Smooth muscle cell (in vitro differentiated cells): ENCODE data around the gene RFX2. TPM values are rescaled to one million over a fixed set of nuclear protein-coding genes. Genes with fewer than 3 reads are reported as not detected.

Experiments used
- DNase-seq: peaks from one replicate; lab custom pipeline; 2025; ENCODE audit not compliant: unreplicated experiment; lab: John Stamatoyannopoulos, UW
- H2AFZ ChIP-seq: fragments of 200-600 bp; sonication (generic); 2 replicates; pipeline ENCODE4 v1.6.0; 2016; ENCODE audit warnings: antibody characterized with exemption, low read depth, mild to moderate bottlenecking
- H3F3A ChIP-seq: fragments of 200-600 bp; sonication (generic); 2 replicates; pipeline ENCODE4 v1.6.0; 2017; ENCODE audit warnings: antibody characterized with exemption, low read depth
- H3K27ac ChIP-seq: fragments of 200-600 bp; sonication (generic); 2 replicates; pipeline ENCODE4 v1.5.1; 2016; ENCODE audit warnings: low read depth, mild to moderate bottlenecking
- H3K27me3 ChIP-seq: fragments of 200-600 bp; sonication (generic); 2 replicates; pipeline ENCODE4 v1.6.1; 2016; ENCODE audit warnings: low read depth, mild to moderate bottlenecking
- H3K36me3 ChIP-seq: fragments of 200-600 bp; sonication (generic); 2 replicates; pipeline ENCODE4 v1.5.1; 2016; ENCODE audit warnings: low read depth
- H3K4me1 ChIP-seq: fragments of 200-600 bp; sonication (generic); 2 replicates; pipeline ENCODE4 v1.5.1; 2016; ENCODE audit warnings: low read depth
- H3K4me2 ChIP-seq: fragments of 200-600 bp; sonication (generic); 2 replicates; pipeline ENCODE4 v1.6.0; 2016; ENCODE audit warnings: mild to moderate bottlenecking
- H3K4me3 ChIP-seq: fragments of 200-600 bp; sonication (generic); 2 replicates; pipeline ENCODE4 v1.5.1; 2016; ENCODE audit warnings: mild to moderate bottlenecking
- H3K79me2 ChIP-seq: fragments of 200-600 bp; sonication (generic); 2 replicates; pipeline ENCODE4 v1.6.0; 2016; ENCODE audit warnings: low read depth, mild to moderate bottlenecking
- H3K9ac ChIP-seq: fragments of 200-600 bp; sonication (generic); 2 replicates; pipeline ENCODE4 v1.6.0; 2016; ENCODE audit warnings: low read depth
- H3K9me3 ChIP-seq: fragments of 200-600 bp; sonication (generic); replicated peaks from 2 replicates; pipeline ENCODE4 v1.5.1; 2016; ENCODE audit warnings: low read depth
- H4K20me1 ChIP-seq: fragments of 200-600 bp; sonication (generic); 2 replicates; pipeline ENCODE4 v1.6.0; 2016; ENCODE audit warnings: low read depth
- CTCF ChIP-seq: fragments of 200-600 bp; sonication (generic); IDR thresholded peaks from 2 replicates; pipeline ENCODE4 v1.5.1; 2017; ENCODE audit warnings: borderline replicate concordance, mild to moderate bottlenecking, antibody characterized with exemption; ENCODE audit not compliant: insufficient read depth, poor library complexity, severe bottlenecking
- WGBS: methylation state at CpG from one replicate; pipeline ENCODE4 v1.1.7; 2016; ENCODE audit warnings: low lambda C conversion rate; 5-methylcytosine and 5-hydroxymethylcytosine counted together
- polyA plus RNA-seq: library from polyadenylated mRNA; unstranded; fragments of >200 nt; fragmentation: Nextera tagmentation; extraction: Ambion mirVana; gene quantifications from 2 replicates; pipeline ENCODE4 v1.2.1, GENCODE V29; 2016
- total RNA-seq: library from RNA; depleted of rRNA; stranded (reverse); fragments of >200 nt; gene quantifications from 2 replicates; pipeline ENCODE4 v1.2.3, GENCODE V29; 2014

RFX2 gene
- total and polyA plus RNA-seq, 2 experiments from 2014 or later: 4.7 to 7.5 TPM

GRCh38 chr19:6035026-6035425 is 75.3 kb downstream of the RFX2 start:
- Histone ChIP-seq H3K36me3 (no peaks in the 10 kb centered on the region), H3K4me3 (no peak overlapping the region), H3K79me2 (no peaks in the 10 kb centered on the region), H3K9me3 (no peaks in the 10 kb centered on the region), H3K9ac (no peak overlapping the region), H3K27ac (no peak overlapping the region), H4K20me1 (no peaks in the 10 kb centered on the region), H3K4me2 (no peak overlapping the region), H3F3A (no peaks in the 10 kb centered on the region), H2AFZ (no peak overlapping the region), H3K4me1 (no peaks in the 10 kb centered on the region), H3K27me3 (no peaks in the 10 kb centered on the region)
- DNase-seq: no peak
- no peak for TF ChIP-seq CTCF
- WGBS: 97% methylated on average over 3 of the region's 3 CpGs

- Histone ChIP-seq H4K20me1 (no peaks in the 10 kb centered on the region), H3K4me1 (no peaks in the 10 kb centered on the region), H3F3A (no peaks in the 10 kb centered on the region), H2AFZ (no peak overlapping the region), H3K9me3 (no peaks in the 10 kb centered on the region), H3K36me3 (no peaks in the 10 kb centered on the region), H3K27ac (no peak overlapping the region), H3K4me3 (no peak overlapping the region), H3K9ac (no peak overlapping the region), H3K27me3 (no peaks in the 10 kb centered on the region), H3K4me2 (no peak overlapping the region), H3K79me2 (no peaks in the 10 kb centered on the region)
- WGBS: 97% methylated on average over 4 of the region's 4 CpGs
- TF ChIP-seq CTCF: no peak
- no peak for DNase-seq
Measured at GRCh38 chr19:6034512-6034911, 75.8 kb downstream of the RFX2 start.

GRCh38 chr19:6033744-6034264 is 76.5 kb downstream of the RFX2 start:
- TF ChIP-seq CTCF: no peak
- no peak overlapping the region for H3K9ac ChIP-seq
- H2AFZ ChIP-seq: no peak overlapping the region
- no peak overlapping the region for H3K4me3 ChIP-seq
- 94% methylated on average over 4 of the region's 4 CpGs for WGBS
- no peaks in the 10 kb centered on the region for H3K4me1 ChIP-seq
- no peaks in the 10 kb centered on the region for H3K9me3 ChIP-seq
- no peak for DNase-seq
- no peaks in the 10 kb centered on the region for H3K79me2 ChIP-seq
- no peaks in the 10 kb centered on the region for H3F3A ChIP-seq
- no peaks in the 10 kb centered on the region for H3K36me3 ChIP-seq
- no peaks in the 10 kb centered on the region for H3K27me3 ChIP-seq
- H3K27ac ChIP-seq: no peak overlapping the region
- no peaks in the 10 kb centered on the region for H4K20me1 ChIP-seq
- no peak overlapping the region for H3K4me2 ChIP-seq

- H2AFZ ChIP-seq: no peak overlapping the region
- no peak overlapping the region for H3K4me3 ChIP-seq
- no peak overlapping the region for H3K27ac ChIP-seq
- no peaks in the 10 kb centered on the region for H3K27me3 ChIP-seq
- H4K20me1 ChIP-seq: no peaks in the 10 kb centered on the region
- H3K36me3 ChIP-seq: no peaks in the 10 kb centered on the region
- no peaks in the 10 kb centered on the region for H3F3A ChIP-seq
- TF ChIP-seq CTCF: no peak
- 94% methylated on average over 9 of the region's 9 CpGs for WGBS
- H3K4me1 ChIP-seq: no peaks in the 10 kb centered on the region
- H3K79me2 ChIP-seq: no peaks in the 10 kb centered on the region
- H3K4me2 ChIP-seq: no peak overlapping the region
- no peaks in the 10 kb centered on the region for H3K9me3 ChIP-seq
- DNase-seq: no peak
- no peak overlapping the region for H3K9ac ChIP-seq
Measured at GRCh38 chr19:6032827-6033226, 77.5 kb downstream of the RFX2 start.
